ENCODE measurements around the gene OR5D16.

- TF ChIP-seq EZH2phosphoT487 (IDR thresholded peaks at IDR 0.05) (no peak), CTCF (IDR thresholded peaks at IDR 0.05) (no peak)
Observed at GRCh38 chr11:55847453-55847852, 8.9 kb downstream of the OR5D16 start.
